ENCODE results near the gene ACTMAP. TPM values are rescaled to one million over a fixed set of nuclear protein-coding genes. Genes with fewer than 3 reads are reported as not detected.
A peak's percentile ranks its signal among the peaks of the same experiment; 100 is the strongest.
"Not testable (repeated sequence)": the region's sequence is repeated elsewhere in the genome, so short reads cannot be mapped to it uniquely, and the experiment has no call there.

ACTMAP gene
- total RNA-seq, 1 donor from 2014 or later, result 2.2 TPM

DNA sequence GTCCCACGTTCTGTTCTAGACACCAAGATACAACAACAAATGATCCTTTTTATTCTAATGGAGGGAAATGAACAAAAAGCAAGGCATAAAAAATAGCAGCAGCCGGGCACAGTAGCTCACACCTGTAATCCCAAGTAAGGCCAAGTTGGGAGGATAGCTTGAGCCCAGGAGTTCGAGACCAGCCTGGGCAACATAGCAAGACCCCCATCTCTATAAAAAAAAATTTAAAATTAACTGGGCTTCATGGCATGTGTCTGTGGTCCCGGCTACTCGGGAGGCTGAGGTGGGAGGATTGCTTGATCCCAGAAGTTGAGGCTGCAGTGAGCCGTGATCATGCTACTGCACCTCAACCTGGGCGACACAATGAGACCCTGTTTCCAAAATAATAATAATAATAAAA, 26.1 kb upstream of the ACTMAP start:
- DNase-seq (ENCODE audit: low read depth), result no peak

DNA sequence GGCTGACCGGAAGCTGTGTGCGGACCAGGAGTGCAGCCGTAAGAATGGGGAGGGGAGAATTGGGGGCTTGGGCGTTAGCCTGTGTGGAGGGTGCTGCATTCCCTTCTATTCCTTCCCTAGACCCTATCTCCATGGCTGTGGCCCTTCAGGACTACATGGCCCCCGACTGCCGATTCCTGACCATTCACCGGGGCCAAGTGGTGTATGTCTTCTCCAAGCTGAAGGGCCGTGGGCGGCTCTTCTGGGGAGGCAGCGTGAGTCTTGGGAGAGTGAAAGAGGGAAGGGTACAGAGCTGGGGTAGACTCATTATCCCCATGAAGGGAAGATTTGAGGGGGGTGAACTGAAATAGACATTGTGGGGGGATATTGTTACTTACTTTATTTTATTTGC, 25.4 kb upstream of the ACTMAP start:
- DNase-seq (ENCODE audit: low read depth), result no peak

DNA sequence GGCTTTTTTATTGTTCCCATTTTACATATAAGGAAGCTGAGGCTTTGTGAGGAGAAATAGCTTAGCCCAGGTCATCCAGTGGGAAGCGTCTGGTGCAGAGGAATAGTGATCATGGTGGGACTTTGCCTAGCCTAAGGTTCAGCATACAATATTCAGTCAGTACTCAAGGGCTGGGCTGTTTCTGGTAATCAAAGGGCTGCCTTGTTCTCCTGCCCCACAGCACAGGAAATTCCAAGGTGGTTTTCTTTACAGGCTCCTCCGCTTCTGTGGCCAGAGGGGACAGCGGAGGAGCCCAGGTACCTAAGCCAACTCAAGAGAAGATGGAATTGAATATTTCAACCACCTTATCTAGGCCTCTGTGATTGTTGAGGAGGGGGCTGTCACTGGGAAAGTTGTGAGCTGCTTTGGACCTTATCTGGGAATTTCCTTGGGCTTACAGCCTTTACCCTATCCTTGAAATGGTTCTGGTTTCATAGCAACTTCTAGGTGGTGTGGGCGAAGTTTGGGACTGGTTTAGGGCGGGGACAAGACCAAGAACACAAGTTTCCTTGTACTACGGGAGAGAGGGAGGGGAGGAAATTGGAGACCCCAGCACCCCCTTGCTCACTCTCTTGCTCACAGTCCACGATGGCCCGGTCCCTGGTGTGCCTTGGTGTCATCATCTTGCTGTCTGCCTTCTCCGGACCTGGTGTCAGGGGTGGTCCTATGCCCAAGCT, 24.8 kb upstream of the ACTMAP start, which contains the start of gene MIA:
MIA (plus strand) TSS at position 606 of the 716 bp plus-strand sequence; CDS start at position 628, 22 bp downstream.
- DNase-seq (ENCODE audit: low read depth), result no peak

GRCh38 chr19:40771101-40771862, 21.0 kb upstream of the ACTMAP start:
- DNase-seq (ENCODE audit: low read depth), result not testable (repeated sequence)

- no peak for DNase-seq (ENCODE audit: low read depth)
Measured at GRCh38 chr19:40768869-40769268, 18.6 kb upstream of the ACTMAP start.

DNA sequence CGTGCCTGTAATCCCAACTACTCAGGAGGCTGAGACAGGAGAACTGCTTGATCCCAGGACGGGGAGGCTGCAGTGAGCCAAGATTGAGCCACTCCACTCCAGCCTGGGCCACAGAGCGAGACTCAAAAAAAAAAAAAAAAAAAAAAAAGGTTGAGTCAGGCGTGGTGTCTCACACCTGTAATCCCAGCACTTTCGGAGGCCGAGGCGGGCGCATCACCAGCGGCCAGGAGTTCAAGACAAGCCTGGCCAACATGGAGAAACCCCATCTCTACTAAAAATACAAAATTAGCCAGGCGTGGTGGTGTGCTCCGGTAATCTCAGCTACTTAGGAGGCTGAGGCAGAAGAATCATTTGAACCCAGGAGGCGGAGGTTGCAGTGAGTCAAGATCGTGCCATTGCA, 16.1 kb upstream of the ACTMAP start:
- DNase-seq (ENCODE audit: low read depth), result not testable (repeated sequence)

- DNase-seq (ENCODE audit: low read depth), result no peak
Measured at GRCh38 chr19:40763963-40764362, 13.7 kb upstream of the ACTMAP start.

GRCh38 chr19:40763526-40763925, 13.2 kb upstream of the ACTMAP start:
- no peak for DNase-seq (ENCODE audit: low read depth)

DNA sequence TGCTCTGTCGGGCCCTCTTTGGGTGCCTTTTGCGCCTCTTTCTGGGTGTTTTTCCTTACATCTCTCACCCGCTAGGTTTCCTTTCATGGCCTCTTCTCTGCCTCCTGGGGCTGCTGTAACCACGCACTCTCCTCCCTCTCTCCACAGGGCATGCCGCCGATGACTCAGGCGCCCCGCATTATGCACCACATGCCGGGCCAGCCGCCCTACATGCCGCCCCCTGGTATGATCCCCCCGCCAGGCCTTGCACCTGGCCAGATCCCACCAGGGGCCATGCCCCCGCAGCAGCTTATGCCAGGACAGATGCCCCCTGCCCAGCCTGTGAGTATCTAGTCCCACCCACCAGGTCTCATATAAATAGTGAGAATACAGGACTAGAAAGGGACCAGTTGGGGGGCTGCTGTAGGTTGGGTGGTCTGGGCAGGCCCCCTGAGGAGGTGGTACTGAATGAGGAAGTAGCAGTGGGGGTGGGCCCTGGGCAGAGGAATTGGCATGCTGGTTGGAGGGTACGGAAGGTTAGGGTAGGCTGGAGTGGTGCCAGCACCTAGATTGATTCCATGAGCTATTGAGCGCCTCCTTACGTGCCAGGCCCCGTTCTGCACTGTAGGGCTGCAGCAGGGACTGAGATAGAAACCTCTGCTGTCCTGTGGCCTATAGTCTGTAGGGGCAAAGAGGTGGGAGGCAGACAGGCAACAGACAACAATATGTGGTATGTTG, 12.6 kb upstream of the ACTMAP start:
- no peak for DNase-seq (ENCODE audit: low read depth)

GRCh38 chr19:40759352-40759751, 9.1 kb upstream of the ACTMAP start:
- no peak for DNase-seq (ENCODE audit: low read depth)

GRCh38 chr19:40758491-40758890, 8.2 kb upstream of the ACTMAP start:
- no peak for DNase-seq (ENCODE audit: low read depth)

- no peak for DNase-seq (ENCODE audit: low read depth)
Measured at GRCh38 chr19:40756502-40757110, 6.3 kb upstream of the ACTMAP start.

GRCh38 chr19:40755791-40756190, 5.5 kb upstream of the ACTMAP start:
- no peak for DNase-seq (ENCODE audit: low read depth)

DNA sequence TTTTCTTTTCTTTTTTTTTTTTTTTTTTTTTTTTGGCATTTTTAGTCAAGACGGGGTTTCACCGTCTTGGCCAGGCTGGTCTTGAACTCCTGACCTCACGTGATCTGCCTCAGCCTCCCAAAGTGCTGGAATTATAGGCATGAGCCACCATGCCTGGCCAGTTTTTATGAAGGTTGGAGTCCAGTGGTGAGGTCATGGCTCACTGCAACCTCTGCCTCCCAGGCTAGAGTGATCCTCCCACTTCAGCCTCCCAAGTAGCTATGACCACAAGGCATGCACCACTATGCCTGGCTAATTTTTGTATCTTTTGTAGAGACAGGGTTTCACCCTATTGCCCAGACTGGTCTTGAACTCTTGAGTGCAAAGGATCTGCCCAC, 5.0 kb upstream of the ACTMAP start:
- DNase-seq (ENCODE audit: low read depth), result no peak

DNA sequence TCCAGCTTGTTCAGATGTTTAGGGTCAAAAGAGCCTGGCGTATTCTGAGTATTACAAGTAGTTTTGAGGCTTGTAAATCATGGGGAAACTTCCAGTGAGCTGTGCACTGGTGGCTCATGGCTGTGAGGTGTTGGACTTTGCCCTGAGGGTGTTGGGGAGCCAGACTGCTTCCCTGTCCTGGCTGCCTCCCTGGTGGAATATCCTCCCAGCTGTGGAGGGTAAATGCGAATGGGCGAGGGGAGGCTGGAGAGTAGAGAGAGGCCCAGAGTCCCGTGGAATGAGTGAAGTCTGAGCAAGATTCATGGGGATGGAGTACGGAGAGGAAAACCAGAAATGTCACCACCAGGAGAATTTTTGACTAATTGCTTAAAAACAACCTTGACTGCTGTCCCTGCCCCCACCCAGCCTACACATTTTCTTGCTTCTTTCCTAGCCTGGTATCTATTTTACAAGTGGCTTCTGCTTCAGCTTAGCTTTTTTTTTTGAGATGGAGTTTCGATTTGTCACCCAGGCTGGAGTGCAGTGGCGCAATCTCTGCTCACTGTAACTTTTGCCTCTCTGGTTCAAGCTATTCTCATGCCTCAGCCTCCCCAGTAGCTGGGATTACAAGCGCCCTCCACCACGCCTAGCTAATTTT, 4.5 kb upstream of the ACTMAP start:
- no peak for DNase-seq (ENCODE audit: low read depth)

DNA sequence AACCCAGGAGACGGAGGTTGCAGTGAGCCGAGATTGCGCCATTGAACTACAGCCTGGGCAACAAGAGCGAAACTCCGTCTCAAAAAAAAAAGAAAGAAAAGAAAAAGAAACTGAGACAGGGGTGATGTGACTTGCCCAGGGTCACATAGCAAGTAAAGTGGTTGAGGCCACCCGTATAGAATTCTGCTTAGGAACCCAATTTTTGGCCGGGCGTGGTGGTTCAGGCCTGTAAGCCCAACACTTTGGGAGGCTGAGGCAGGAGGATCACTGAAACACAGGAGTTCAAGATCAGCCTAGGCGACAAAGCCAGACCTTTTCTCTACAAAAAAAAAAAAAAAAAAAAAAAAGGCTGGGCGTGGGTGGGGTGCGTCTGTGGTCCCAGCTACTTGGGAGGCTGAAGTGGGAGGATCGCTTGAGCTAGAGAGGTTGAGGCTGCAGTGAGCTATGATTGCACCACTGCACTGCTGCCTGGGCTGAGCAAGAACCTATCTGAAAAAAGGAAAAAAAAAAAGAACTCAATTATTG, 2.0 kb upstream of the ACTMAP start:
- DNase-seq (ENCODE audit: low read depth), result no peak

DNA sequence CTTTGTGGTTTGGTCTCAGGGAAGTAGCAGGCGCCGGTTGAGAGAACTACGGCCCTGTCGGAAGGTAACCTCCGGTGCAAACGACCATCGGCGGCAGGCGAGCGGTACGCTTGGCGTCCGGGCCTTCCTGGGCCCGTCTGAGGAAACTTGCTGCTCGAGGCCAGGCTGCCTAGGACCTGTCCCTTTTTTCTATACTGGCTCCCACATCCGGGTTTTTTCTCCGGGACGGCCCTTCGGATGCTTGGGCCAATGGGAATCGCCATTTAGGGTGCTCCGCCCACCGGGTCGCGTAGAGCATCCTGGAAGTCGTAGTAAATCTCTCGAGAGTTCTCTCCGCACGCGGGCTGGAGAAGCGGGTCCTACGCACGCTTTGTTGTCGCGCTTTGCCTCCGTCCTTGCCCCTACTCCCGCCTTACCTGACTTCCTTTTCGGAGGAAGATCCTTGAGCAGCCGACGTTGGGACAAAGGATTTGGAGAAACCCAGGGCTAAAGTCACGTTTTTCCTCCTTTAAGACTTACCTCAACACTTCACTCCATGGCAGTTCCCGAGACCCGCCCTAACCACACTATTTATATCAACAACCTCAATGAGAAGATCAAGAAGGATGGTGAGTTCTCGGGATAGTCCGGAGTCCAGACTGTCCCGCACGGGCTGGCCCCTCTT, 729 bp upstream of the ACTMAP start, which contains the start of gene SNRPA:
SNRPA (plus strand) TSS at position 330 of the 664 bp plus-strand sequence; CDS start at position 536, 206 bp downstream.
- DNase-seq (ENCODE audit: low read depth), result peak; percentile 99

GRCh38 chr19:40747536-40747935, 2.7 kb downstream of the ACTMAP start:
- no peak for DNase-seq (ENCODE audit: low read depth)

DNA sequence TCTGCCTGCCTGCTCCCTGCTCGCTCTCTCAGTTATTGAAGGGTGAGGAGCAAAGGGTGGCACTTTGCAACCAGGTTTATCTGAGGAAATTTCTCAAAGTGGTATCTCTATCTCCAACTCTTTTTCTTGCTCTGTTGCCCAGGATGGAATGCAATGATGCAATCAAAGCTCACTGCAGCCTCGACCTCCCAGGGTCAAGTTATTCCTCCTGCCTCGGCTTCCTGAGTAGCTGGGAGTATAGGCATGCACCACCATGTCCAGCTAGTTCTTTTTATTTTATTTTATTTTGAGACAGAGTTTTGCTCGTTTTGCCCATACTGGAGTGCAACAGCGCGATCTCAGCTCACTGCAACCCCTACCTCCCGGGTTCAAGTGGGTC, 4.9 kb downstream of the ACTMAP start:
- DNase-seq (ENCODE audit: low read depth), result no peak

All from myocyte (in vitro differentiated cells).